ENCODE measurements around the gene PPM1H.

- TF ChIP-seq CTCF (IDR thresholded peaks at IDR 0.05) (no peak), FOSL2 (IDR thresholded peaks at IDR 0.05; ENCODE audit: borderline replicate concordance, low read depth) (no peak), TAF1 (IDR thresholded peaks at IDR 0.05; ENCODE audit: borderline replicate concordance, low read depth, low read length) (no peak), MAX (IDR thresholded peaks at IDR 0.05; ENCODE audit: low read depth) (no peak)
- TF ChIP-seq, protein P1, sequence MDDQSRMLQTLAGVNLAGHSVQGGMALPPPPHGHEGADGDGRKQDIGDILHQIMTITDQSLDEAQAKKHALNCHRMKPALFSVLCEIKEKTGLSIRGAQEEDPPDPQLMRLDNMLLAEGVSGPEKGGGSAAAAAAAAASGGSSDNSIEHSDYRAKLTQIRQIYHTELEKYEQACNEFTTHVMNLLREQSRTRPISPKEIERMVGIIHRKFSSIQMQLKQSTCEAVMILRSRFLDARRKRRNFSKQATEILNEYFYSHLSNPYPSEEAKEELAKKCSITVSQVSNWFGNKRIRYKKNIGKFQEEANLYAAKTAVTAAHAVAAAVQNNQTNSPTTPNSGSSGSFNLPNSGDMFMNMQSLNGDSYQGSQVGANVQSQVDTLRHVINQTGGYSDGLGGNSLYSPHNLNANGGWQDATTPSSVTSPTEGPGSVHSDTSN (IDR thresholded peaks at IDR 0.05): no peak
Measured at GRCh38 chr12:62924084-62924483, 10.9 kb downstream of the PPM1H start.
